ENCODE data around the gene MAK.

The MAK gene

DNA sequence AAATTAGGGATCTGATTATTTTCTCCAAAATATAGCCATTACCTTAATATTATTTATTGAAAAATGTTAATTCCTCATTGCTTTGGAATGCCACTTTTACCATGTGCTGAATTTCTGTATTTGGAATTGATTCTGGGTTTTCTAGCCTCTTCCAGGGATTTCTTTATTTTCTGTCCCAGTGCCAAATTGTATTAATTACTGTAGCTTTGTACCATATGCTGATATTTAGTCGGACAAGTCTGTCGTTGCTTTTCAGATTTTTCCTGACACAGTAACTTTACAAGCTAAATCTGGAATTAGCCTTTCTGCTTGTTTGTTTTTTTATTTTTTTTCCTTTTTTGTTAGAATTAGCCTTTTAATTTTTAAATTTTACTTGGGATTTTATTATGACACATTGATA lies 101.6 kb downstream of the MAK start:
- no peak overlapping the region for H3K27ac Mint-ChIP-seq
- H3K9me3 Mint-ChIP-seq: peaks cover 4% of the 10 kb centered on the region
- H3K4me1 Mint-ChIP-seq: peaks cover 17% of the 10 kb centered on the region
- H3K4me3 Mint-ChIP-seq: no peak overlapping the region
- DNase-seq: no peak
- TF ChIP-seq, protein P1, sequence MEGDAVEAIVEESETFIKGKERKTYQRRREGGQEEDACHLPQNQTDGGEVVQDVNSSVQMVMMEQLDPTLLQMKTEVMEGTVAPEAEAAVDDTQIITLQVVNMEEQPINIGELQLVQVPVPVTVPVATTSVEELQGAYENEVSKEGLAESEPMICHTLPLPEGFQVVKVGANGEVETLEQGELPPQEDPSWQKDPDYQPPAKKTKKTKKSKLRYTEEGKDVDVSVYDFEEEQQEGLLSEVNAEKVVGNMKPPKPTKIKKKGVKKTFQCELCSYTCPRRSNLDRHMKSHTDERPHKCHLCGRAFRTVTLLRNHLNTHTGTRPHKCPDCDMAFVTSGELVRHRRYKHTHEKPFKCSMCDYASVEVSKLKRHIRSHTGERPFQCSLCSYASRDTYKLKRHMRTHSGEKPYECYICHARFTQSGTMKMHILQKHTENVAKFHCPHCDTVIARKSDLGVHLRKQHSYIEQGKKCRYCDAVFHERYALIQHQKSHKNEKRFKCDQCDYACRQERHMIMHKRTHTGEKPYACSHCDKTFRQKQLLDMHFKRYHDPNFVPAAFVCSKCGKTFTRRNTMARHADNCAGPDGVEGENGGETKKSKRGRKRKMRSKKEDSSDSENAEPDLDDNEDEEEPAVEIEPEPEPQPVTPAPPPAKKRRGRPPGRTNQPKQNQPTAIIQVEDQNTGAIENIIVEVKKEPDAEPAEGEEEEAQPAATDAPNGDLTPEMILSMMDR (IDR thresholded peaks at IDR 0.05): no peak
- H3K27me3 Mint-ChIP-seq (ENCODE audit: low read depth, poor library complexity): peaks cover 7% of the 10 kb centered on the region
- peaks cover 71% of the 10 kb centered on the region for H3K36me3 Mint-ChIP-seq (ENCODE audit: low read depth)

DNA sequence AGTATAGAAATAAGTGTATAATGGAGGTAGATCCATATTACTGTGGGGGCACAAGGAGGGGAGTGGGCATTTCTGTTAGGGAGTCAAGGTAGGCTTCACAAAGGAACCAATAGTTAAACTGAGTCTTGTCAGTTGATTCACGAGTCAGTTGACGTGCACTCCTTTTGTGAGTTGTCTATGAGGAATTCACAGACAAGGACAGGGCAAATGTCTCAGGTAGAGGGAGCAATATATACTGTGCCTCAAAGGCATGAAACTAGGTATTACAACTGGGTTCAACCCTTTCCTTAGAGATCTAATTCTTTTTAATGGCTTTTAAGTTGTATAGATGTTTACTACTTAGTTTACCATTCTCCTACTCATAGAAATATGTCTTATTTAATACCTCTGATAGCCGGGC lies 104.5 kb downstream of the MAK start:
- H3K4me1 Mint-ChIP-seq: peaks cover 31% of the 10 kb centered on the region
- H3K4me3 Mint-ChIP-seq: no peak overlapping the region
- peaks cover 4% of the 10 kb centered on the region for H3K27me3 Mint-ChIP-seq (ENCODE audit: low read depth, poor library complexity)
- peaks cover 69% of the 10 kb centered on the region for H3K36me3 Mint-ChIP-seq (ENCODE audit: low read depth)
- TF ChIP-seq, protein P1 (IDR thresholded peaks at IDR 0.05): no peak
- no peak for DNase-seq
- peak overlapping the region; percentile 99 for H3K27ac Mint-ChIP-seq
- H3K9me3 Mint-ChIP-seq: peaks cover 4% of the 10 kb centered on the region

DNA sequence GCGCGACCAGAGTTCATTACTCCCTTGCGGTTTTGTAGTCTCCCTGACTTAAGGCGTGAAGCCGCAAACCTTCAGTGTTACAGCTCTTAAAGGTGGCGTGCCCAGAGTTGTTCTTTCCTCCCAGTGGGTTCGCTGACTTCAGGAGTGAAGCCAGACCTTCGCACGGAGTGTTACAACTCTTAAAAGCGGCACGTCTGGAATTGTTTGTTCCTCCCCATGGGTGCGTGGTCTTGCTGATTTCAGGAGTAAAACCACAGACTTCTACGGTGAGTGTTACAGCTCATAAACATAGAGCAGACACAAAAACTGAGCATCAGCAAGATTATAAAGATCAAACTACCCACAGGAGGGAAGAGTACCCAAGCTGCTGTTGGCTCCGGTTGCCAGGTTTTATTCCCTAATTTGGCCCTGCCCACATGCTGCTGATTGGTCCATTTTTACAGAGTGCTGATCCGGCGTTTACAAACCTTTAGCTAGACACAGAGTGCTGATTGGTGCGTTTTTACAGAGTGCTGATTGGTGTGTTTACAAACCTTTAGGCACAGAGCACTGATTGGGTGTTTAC lies 105.1 kb downstream of the MAK start:
- peak; percentile 8 for DNase-seq
- H3K27me3 Mint-ChIP-seq (ENCODE audit: low read depth, poor library complexity): no peaks in the 10 kb centered on the region
- peak overlapping the region; percentile 99 for H3K27ac Mint-ChIP-seq

DNA sequence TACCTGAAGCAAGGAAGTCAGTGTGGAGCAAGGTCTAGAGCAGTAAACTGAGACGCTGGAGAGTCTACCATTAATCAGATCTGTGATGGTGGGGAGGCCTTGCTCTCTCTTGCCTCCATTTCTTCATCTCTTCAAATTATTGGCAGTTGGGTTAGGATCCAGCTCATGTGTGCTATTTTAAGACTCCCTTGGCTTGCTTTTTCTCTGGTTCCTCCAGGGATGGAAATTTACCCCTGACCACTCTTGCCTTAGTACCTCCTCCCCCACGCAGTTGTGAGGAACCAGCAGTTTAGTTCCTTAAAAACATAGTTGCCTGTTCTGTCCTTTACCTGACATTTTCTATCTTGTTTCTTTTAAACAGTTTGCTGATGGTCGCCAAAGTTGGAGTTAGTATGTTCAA lies 108.1 kb downstream of the MAK start:
- Mint-ChIP-seq H3K27me3 (ENCODE audit: low read depth, poor library complexity) (peaks cover 3% of the 10 kb centered on the region), H3K9me3 (peaks cover 4% of the 10 kb centered on the region), H3K36me3 (ENCODE audit: low read depth) (peaks cover 81% of the 10 kb centered on the region), H3K4me1 (peaks cover 47% of the 10 kb centered on the region), H3K27ac (peak overlapping the region; percentile 99), H3K4me3 (peak overlapping the region; percentile 29)
- no peak for DNase-seq
- TF ChIP-seq, protein P1 (IDR thresholded peaks at IDR 0.05): no peak

More for the DNA sequence above, 105.1 kb downstream of the MAK start:
- TF ChIP-seq, protein P1 (IDR thresholded peaks at IDR 0.05): no peak
- Mint-ChIP-seq H3K36me3 (ENCODE audit: low read depth) (peaks cover 69% of the 10 kb centered on the region), H3K9me3 (peaks cover 4% of the 10 kb centered on the region), H3K4me1 (peaks cover 32% of the 10 kb centered on the region), H3K4me3 (peak overlapping the region; percentile 67)

DNA sequence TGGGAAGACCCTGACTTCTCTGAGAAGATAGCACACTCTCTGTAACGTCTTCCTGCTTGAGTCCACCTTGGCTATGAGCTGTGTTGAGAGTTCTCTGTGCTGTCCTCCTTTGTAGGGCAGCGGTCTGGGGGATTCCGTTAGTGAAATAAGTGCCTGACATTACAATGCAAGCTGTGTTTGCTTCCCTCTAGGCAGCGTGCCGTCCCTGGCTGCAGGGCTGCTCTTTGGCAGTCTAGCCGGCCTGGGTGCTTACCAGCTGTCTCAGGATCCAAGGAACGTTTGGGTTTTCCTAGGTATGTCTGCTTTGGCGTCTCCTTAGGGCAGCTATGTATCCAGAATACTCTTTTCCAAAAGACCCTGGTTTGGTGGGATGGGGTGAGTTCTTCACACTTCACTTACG lies 112.6 kb downstream of the MAK start:
- Mint-ChIP-seq H3K27me3 (ENCODE audit: low read depth, poor library complexity) (peaks cover 3% of the 10 kb centered on the region), H3K27ac (peak overlapping the region; percentile 78), H3K4me1 (peaks cover 65% of the 10 kb centered on the region), H3K36me3 (ENCODE audit: low read depth) (peaks cover 47% of the 10 kb centered on the region), H3K9me3 (peaks cover 5% of the 10 kb centered on the region), H3K4me3 (peak overlapping the region; percentile 40)
- no peak for DNase-seq
- TF ChIP-seq, protein P1 (IDR thresholded peaks at IDR 0.05): no peak

DNA sequence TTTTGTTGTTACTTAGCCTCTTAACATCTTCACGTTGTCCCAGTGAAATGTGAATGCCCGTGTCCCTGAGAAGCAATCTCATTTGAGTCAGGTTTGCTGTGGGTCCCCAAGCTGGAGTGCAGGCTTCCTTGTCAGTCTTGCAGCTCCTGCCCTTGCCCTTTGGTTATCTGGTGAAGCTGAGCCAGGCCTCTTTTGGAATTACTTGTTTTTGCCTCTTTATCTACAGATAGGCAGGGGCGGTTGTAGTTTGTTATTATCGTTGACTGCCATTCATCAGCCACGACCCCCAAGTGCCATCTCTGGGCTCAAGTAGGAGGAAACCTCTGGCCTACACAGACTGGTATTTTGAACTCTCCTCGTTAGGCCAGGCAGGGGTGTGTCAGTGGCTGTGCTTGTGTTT lies 113.3 kb downstream of the MAK start:
- Mint-ChIP-seq H3K9me3 (peaks cover 5% of the 10 kb centered on the region), H3K4me3 (peak overlapping the region; percentile 97), H3K4me1 (peaks cover 59% of the 10 kb centered on the region), H3K27me3 (ENCODE audit: low read depth, poor library complexity) (peaks cover 3% of the 10 kb centered on the region), H3K27ac (peak overlapping the region; percentile 78), H3K36me3 (ENCODE audit: low read depth) (peaks cover 40% of the 10 kb centered on the region)
- TF ChIP-seq, protein P1 (IDR thresholded peaks at IDR 0.05): no peak
- no peak for DNase-seq
